HUES6 (cell line): ENCODE measurements around the gene RNF130.

Experiments used
- H3K27ac ChIP-seq: 2 replicates; pipeline ENCODE4 v1.7.0; 2013; ENCODE audit warnings: low read depth, mild to moderate bottlenecking, low read length, inconsistent platforms
- H3K27me3 ChIP-seq: 2 replicates; pipeline ENCODE4 v1.6.1; 2013; ENCODE audit warnings: low read length; ENCODE audit not compliant: control insufficient read depth, insufficient read depth
- H3K36me3 ChIP-seq: 2 replicates; pipeline ENCODE4 v1.6.1; 2013; ENCODE audit warnings: low read length; ENCODE audit not compliant: control insufficient read depth, insufficient read depth
- H3K4me1 ChIP-seq: 2 replicates; pipeline ENCODE4 v1.6.1; 2013; ENCODE audit warnings: low read length; ENCODE audit not compliant: control insufficient read depth, insufficient read depth
- H3K4me3 ChIP-seq: 2 replicates; pipeline ENCODE4 v1.5.1; 2013; ENCODE audit warnings: low read depth, low read length
- H3K9ac ChIP-seq: one replicate; pipeline ENCODE4 v1.6.1; 2013; ENCODE audit warnings: mild to moderate bottlenecking, low read length
- H3K9me3 ChIP-seq: 2 replicates; pipeline ENCODE4 v1.6.1; 2013; ENCODE audit warnings: low read depth, low read length; ENCODE audit not compliant: control insufficient read depth, insufficient read depth

Gene RNF130, protein sequence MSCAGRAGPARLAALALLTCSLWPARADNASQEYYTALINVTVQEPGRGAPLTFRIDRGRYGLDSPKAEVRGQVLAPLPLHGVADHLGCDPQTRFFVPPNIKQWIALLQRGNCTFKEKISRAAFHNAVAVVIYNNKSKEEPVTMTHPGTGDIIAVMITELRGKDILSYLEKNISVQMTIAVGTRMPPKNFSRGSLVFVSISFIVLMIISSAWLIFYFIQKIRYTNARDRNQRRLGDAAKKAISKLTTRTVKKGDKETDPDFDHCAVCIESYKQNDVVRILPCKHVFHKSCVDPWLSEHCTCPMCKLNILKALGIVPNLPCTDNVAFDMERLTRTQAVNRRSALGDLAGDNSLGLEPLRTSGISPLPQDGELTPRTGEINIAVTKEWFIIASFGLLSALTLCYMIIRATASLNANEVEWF

DNA sequence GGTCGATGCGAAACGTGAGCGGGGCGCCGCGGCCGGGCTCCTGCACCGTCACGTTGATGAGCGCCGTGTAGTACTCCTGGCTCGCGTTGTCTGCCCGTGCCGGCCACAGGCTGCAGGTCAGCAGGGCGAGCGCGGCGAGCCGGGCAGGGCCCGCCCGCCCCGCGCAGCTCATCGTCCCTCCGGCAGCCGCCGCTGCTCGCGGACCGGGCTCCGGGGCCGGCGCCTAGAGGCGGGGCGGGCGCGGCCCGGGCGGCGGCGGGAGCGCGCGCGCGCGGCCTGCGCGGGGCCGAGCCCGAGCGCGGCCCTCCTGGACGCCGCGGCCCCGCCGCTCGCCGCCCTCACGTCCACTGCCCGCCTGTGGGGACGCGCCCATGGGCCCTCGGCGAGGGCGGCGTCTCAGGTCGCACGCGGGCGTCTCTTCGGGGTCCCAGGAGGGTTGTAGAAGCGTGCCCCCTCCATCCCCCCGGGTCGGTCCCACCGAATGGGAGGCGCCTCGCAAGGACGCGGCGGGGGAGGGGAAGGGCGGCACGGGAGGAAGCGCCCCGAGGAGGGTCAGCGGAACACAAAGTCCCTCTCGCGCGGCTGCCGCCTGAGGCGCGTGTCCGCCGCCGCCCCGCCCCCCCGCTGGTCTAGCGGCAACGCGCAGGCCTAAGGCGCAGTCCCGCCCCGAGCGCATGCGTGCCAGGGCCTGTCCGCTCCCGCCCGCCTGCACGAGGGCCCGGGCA, at the start of gene RNF130:
Gene RNF130 (minus strand): TSS at position 229 of the 725 bp plus-strand sequence. CDS start 57 bp downstream, at position 172.
- H3K4me3 ChIP-seq, result peak within 1 kb of the TSS; percentile 97
- peaks cover 31% of the 10 kb centered on the region for H3K4me1 ChIP-seq
- peaks cover 11% of the 10 kb centered on the region for H3K9me3 ChIP-seq
- H3K27ac ChIP-seq, result peak within 1 kb of the TSS; percentile 77; the same call in 1 of the 2 replicates
- peak within 1 kb of the TSS; percentile 93 for H3K9ac ChIP-seq
- peaks cover 23% of the 10 kb centered on the region for H3K27me3 ChIP-seq
- H3K36me3 ChIP-seq, result no peaks in the 10 kb centered on the region

DNA sequence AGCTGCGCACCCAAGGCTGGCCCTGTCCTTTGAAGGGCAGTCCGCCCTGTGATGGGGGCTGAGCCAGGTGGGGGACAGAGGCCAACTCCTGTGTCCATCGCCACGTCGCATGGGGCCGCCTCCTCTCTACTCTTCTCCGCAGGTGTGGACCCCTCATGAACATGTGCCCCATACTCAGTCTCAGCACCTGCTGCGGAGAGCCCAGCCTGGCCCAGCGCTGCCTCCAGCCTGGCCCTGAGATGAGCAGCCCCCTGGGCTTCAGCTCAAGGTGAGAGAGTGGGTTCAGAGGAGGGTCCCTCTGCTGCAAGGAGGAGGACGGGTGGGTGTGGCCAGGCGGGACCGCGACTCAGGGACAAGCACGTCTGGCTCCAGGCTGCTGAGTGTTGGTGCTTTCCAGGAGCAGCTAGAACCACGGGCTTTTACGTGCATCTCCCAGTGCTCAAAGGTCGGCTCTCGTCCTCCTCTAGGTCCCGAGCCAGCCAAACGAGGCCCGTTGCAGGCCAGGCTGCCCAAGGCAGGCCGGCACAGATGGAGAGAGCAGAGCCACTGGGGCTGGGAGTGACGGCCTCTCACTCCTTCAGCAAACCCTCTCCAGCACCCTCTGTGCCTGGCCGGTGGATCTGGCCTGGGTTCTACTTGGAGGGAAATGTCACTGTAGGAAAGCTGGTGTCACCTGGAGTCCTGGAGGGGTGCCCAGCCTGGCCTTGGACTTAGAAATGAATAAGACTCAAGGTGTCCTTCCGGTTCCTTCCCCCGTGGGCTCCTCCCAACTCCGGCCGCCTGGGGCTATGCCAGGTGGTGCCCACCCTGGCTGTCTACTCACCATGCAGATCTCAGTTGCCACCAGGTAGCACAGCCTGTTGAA, 48.9 kb upstream of the RNF130 start:
- Histone ChIP-seq H3K36me3 (no peaks in the 10 kb centered on the region), H3K27ac (no peak overlapping the region), H3K9ac (no peak overlapping the region), H3K4me1 (peaks cover 7% of the 10 kb centered on the region; the same call in 1 of the 2 replicates), H3K4me3 (no peak overlapping the region), H3K27me3 (no peaks in the 10 kb centered on the region), H3K9me3 (no peaks in the 10 kb centered on the region)

DNA sequence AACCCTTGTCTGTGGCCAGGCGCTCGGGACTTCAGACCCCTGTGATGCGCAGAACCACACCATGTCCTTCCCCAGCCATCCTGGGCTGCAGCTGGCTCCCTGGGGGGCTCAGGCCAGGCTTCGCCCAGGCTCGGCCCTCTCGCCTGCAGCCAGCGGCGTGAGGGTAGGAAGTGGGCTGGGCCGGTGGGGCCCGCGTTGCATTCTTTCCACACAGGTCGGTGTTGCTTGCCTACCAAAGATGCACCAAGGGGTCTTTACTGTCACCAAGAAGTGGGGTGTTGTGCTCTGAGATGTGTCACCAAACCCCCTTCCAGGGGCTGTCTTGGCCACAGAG, 48.3 kb upstream of the RNF130 start:
- peaks cover 7% of the 10 kb centered on the region; the same call in 1 of the 2 replicates for H3K4me1 ChIP-seq
- H3K27me3 ChIP-seq, result no peaks in the 10 kb centered on the region
- no peaks in the 10 kb centered on the region for H3K9me3 ChIP-seq
- no peak overlapping the region for H3K4me3 ChIP-seq
- H3K9ac ChIP-seq, result no peak overlapping the region
- H3K36me3 ChIP-seq, result no peaks in the 10 kb centered on the region
- H3K27ac ChIP-seq, result no peak overlapping the region

DNA sequence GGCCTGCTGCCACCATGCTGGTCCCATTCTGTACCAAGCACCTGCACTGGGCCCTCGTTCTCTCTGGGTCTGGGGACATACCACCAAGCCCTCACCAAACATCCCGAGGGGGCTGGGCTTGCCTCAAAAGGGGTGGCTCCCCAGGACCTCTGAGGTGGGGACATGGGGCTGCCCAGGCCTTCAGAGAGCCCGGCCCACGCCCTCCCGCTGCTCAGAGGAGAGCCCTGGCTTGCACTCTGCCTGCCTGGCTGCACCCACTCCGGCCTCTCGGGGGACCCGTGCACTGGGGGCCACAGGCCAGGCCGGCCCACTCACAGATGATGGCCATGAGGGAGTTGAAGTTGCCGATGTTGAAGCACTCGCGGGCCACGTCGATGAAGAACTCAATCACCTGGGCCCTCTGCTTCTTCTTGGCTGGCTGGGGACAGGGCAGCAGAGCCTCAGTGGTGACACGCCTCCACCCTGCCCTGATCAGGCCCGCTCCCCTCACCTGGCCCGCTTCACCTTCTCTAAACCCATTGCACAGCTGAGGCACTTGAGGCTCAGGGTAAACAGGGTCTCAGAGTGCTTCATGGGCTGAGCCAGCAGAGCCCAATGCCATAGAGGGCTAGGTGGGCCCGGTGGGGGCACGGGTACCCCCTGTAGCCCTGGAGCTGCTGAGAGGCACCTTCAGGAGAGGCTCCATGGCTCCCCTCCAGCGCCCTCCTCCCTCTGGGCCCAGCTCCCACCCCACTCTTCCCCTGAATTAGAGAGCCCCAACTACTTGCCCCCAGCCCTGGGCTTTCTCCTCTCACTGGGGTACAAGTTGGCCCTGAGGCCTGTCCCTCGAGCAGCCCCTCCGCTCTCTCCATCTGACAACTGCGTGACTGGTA, 47.7 kb upstream of the RNF130 start:
- H3K27ac ChIP-seq, result no peak overlapping the region
- no peak overlapping the region for H3K4me3 ChIP-seq

DNA sequence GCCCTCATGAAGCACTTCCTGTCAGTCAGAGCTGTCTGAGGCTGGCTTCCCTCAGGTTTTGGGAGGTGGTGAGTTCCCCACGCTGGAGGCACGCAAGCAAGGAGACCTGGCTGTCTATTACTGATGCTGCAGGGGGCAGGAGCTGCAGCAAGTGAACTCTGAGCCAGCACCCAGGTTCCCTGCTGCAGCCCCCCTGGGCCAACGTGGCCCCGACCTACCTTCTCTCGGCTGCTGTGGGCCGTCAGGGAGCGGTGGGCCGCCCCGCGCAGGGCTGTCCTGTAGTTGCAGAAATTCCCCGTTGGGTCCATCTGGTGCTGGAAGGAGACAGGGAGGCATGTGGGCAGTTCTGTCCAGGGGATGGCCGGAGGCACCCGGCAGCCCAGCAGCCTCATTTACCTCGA, 46.8 kb upstream of the RNF130 start:
- H3K36me3 ChIP-seq, result no peaks in the 10 kb centered on the region
- peaks cover 7% of the 10 kb centered on the region; the same call in 1 of the 2 replicates for H3K4me1 ChIP-seq
- H3K9me3 ChIP-seq, result no peaks in the 10 kb centered on the region
- no peak overlapping the region for H3K27ac ChIP-seq
- H3K9ac ChIP-seq, result no peak overlapping the region
- H3K4me3 ChIP-seq, result no peak overlapping the region
- no peaks in the 10 kb centered on the region for H3K27me3 ChIP-seq

More for the DNA sequence above, 47.7 kb upstream of the RNF130 start:
- H3K9ac ChIP-seq, result no peak overlapping the region
- H3K4me1 ChIP-seq, result peaks cover 7% of the 10 kb centered on the region; the same call in 1 of the 2 replicates
- no peaks in the 10 kb centered on the region for H3K27me3 ChIP-seq
- no peaks in the 10 kb centered on the region for H3K36me3 ChIP-seq
- H3K9me3 ChIP-seq, result no peaks in the 10 kb centered on the region

DNA sequence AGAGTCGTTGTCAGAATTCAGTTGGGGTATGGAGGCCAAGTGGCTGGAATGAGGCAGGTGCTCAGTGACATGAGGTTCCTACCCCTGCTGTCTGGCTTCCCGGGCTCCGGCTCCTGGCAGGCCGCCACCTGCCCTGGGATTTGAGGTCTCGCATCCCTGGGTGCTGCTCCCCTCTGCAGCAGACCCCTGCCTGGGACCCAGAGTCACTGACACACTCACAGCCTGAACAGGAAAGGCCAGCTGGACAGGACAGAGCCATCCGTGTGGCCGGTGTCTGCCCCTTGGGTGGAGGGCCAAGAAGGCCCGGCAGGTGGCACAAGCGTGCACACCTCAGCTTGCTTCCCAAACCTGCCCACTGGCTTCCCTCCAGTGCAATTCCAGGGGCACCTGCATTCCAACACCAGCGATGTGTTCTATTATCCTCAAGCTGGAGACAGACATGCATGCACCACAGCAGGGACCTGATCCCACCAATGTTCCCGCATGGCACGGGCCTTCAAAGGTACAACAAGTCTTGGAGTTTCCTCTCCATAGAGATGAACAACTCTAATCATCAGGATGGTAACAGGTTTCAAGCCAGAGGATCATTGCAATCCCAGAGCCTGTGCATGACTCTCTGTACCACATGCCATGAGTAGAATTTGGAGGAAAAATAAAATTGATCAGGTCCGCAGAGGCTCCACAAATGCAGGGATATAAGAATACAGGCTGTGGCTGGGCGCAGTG, 45.6 kb upstream of the RNF130 start:
- no peaks in the 10 kb centered on the region for H3K27me3 ChIP-seq
- no peak overlapping the region for H3K4me3 ChIP-seq
- no peak overlapping the region for H3K9ac ChIP-seq
- H3K27ac ChIP-seq, result no peak overlapping the region
- no peaks in the 10 kb centered on the region for H3K36me3 ChIP-seq
- H3K9me3 ChIP-seq, result no peaks in the 10 kb centered on the region
- H3K4me1 ChIP-seq, result peaks cover 7% of the 10 kb centered on the region; the same call in 1 of the 2 replicates

DNA sequence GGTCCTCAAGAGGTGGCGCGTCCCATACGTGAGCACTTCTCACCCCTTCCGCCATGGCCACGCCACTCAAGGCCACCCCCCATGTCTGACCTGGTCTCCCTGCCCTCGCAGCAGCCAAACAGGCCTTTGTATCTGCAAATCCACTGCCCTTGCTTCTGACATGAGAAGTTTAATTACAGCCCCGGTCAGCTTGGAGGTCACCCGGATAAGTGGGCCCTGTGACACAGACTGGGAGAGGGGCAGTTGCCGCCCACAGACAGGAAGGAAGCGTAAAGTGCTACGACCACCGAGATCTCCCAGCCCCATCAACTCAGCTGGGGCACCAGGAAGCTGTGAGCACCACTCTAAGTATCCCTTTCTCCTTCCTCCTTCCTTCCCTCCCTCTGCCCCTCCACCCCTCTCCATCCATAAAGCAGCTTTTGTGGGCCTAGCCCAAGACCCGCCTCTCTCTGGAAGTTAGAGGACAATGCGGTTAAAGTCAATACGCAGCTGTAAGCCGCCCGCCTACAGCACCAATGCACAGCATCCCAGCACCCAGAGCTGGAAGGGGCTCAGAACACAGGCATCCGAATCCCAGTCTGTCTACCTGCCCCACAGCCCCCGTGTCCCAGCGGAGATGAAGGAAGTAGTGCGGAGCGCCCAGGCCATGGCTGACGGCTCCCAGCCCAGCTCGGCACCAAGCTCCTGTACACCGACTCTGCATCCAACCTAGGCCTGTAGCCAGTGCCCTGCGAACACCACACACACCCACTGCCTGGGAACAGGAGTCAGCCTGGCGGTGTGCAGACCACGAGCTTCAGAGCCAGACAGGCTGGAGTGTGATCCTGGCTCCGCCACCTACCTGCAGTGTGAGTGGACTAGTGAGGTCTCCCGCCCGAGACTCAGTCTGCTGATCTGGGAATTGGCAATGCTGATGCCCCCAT, 44.8 kb upstream of the RNF130 start:
- H3K9ac ChIP-seq, result no peak overlapping the region
- no peaks in the 10 kb centered on the region for H3K27me3 ChIP-seq
- H3K9me3 ChIP-seq, result no peaks in the 10 kb centered on the region
- H3K4me3 ChIP-seq, result no peak overlapping the region
- H3K27ac ChIP-seq, result no peak overlapping the region
- peaks cover 10% of the 10 kb centered on the region; the same call in 1 of the 2 replicates for H3K4me1 ChIP-seq
- no peaks in the 10 kb centered on the region for H3K36me3 ChIP-seq

DNA sequence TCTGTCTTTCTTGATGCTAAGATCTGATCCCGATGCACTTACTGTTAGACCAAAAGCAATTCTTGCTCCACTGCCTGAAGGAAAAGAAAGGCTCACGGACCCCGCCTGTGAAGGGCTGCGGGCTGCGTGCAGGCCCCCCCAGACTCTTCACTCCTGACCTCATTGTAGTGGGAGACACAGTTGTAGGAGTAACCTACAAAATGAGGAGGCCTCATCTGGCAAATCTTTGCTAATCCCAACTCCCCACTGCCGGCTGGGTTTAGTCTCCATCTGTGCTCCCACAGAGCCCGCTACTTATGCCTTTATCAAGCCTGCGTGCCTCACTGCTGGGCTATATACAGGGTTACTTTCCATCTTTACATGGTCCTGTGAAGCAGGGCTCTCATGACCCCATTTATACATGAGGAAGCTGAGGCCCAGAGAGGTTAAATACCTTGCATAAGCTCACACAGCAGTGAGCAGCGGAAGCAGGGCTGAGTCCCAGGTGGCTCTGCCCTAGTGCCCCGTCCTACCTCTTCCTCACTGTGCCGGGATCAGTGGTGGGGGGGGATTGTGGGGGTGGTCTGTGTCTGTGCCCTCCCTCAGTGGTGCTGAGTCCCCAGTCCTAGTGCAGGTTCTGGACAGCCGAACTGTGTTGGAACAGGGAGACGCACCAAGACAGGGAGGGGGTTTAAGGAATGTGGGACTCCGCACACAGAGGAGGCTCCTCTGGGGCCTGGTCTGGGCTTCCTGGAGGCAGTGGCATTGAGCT, 43.9 kb upstream of the RNF130 start:
- no peaks in the 10 kb centered on the region for H3K36me3 ChIP-seq
- H3K27ac ChIP-seq, result no peak overlapping the region
- H3K27me3 ChIP-seq, result no peaks in the 10 kb centered on the region
- H3K9ac ChIP-seq, result no peak overlapping the region
- H3K9me3 ChIP-seq, result no peaks in the 10 kb centered on the region
- H3K4me1 ChIP-seq, result peaks cover 11% of the 10 kb centered on the region; the same call in 1 of the 2 replicates
- H3K4me3 ChIP-seq, result no peak overlapping the region
